HG02840 (cell line): ENCODE data around the gene THBS1.
A peak's percentile ranks its signal among the peaks of the same experiment; 100 is the strongest.

Source experiments
- ATAC-seq: cut with Tn5 transposase; IDR thresholded peaks from one replicate; pipeline ENCODE4 v1.9.1; 2021; ENCODE audit warnings: mild to moderate bottlenecking, moderate library complexity, moderate number of reproducible peaks; ENCODE audit not compliant: unreplicated experiment, low FRiP score

The THBS1 gene

DNA sequence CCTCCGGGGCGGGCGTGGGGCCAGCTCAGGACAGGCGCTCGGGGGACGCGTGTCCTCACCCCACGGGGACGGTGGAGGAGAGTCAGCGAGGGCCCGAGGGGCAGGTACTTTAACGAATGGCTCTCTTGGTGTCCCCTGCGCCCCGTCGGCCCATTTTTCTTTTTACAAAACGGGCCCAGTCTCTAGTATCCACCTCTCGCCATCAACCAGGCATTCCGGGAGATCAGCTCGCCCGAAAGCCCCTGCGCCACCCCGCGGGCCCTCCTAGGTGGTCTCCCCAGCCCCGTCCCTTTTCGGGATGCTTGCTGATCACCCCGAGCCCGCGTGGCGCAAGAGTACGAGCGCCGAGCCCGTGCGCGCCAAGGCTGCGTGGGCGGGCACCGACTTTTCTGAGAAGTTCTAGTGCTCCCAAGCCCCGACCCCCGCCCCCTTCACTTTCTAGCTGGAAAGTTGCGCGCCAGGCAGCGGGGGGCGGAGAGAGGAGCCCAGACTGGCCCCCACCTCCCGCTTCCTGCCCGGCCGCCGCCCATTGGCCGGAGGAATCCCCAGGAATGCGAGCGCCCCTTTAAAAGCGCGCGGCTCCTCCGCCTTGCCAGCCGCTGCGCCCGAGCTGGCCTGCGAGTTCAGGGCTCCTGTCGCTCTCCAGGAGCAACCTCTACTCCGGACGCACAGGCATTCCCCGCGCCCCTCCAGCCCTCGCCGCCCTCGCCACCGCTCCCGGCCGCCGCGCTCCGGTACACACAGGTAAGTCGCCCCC, at the start of gene THBS1:
Gene THBS1, plus strand, starts transcription at position 595 of the 757 bp plus-strand sequence. CDS start 779 bp downstream, outside the sequence.
- peak; percentile 28 for ATAC-seq

DNA sequence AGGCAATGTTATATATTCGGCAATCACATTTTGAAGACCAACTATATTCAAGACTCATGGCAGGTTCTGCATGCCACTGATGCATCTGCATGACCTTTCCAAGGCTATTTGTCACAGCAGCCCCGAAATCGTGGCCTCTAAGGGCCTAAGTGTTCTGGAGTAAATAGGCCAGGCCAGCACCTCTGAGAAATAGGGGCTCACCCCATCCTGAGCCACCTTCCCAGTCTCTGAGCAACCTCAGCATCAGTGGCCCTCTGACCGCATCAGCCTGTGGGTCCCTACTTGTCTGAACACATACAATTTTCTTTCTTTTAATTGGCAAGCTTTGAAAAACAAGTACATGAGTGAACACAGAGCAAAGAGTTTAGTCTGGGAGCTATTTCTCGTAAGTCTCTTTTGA, 45.9 kb upstream of the THBS1 start:
- ATAC-seq: no peak

DNA sequence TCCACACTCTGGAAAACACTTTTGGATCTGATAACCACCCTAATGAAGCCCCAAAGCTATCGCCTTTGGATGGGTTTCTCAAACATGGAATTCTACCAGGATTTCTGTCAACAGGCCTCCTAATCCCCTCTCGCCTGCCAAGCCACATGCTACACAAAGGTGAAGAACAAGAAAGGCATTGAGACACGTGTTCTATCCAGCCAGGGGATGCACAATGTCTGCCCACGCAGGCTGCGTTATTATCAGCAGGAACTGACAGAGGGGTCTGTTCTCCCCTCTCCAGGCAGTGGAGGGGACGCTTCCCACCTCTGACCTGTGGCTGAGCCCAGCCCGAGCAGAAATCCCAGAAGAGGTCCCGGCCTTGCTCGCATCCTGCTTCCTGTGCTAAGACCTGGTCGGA, 45.4 kb upstream of the THBS1 start:
- no peak for ATAC-seq

DNA sequence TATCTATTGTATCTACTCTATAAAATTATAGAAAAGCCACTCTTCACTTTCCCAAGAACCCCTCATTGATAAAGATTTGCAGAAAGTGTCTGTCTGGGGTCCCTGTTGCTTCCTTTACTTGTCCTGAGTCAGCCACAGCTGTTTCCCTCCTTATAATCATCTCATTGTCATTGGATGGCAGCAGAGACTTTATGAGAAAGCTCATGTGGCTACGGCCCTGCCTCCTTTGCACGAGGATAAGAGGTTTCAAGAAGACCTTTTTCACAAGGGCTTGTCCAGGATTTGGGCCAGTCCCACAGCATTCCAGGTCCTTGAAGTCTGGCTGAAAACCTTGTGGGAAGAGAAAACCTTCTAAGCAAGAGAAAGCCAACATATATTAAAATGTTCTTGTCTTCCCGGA, 41.9 kb upstream of the THBS1 start:
- no peak for ATAC-seq

DNA sequence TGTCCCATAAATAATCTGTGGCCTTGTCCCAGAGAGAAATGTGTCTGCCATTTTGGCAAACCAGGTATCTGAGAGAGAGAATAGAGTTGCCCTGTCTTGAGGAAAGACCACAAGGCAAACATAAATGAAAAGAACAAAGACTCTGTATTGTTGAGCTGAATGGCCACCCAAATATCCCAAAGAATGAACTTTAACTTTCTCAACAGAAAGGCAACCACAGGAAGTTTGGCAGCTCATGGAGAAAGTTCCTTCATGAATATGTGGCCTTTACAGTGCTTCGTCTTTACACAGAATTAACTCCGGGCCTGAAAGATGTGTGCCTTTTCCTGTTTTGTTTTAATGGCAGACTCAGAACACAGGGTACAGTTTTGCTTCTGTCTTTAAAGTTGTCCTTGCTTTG, 41.4 kb upstream of the THBS1 start:
- no peak for ATAC-seq

DNA sequence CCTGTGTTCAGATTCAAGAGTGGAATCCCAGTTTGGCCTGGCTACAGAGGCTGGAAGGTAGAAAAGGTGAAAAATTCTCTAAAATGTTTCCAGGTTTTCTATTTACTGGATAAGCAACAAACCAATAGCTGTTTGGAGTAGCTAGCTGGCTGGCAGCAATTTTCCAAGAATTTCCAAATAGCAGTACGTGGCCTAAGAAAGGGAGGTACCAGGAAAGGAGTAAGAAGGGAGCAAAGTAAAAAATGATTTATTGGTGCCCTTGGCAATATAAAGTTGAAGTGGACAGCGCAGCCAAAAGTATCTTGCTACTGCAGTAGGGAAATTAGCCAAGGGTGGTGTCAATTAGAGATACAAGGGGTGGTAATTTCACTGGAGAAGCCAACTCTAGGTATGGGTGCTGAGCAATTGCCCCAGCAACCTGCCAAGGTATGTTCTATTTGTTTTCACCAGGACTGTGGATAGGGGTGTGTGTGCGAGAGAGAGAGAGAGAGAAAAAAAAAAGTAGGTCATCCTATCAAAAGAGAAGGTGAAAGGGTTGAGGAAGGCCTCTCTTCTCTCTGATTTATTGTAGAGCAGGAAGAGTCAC, 40.8 kb upstream of the THBS1 start:
- ATAC-seq: no peak

DNA sequence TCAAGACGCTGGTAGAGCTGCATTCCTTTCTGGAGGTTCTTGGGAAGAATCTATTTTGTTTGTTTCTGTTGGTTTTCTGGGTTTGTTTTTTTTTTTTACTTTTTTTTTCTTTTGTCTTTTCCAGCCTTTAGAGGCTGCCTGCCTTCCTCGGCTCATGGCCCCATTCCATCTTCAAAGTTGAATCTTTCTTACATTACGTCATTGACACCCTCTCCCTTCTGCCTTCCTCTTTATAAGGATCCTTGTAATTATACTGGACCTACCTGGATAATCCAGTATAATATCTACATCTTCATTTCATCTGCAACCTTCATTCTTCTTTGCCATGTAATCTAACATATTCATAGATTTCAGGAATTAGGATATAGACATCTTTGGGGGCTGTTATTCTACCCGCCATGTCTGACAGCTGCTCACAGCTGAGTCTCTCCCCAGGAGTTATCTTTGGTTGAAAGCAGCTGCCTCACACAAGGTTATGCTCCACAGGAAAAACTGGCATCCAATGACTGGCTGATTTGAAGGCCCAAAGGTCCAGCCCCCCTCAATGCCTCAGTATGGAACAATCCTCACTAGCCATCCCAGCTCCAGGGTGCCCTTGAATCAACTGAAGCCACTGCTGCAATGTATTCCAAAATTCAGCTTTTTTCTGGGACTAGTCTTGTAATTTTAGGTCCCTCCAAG, 38.4 kb upstream of the THBS1 start:
- ATAC-seq: no peak

DNA sequence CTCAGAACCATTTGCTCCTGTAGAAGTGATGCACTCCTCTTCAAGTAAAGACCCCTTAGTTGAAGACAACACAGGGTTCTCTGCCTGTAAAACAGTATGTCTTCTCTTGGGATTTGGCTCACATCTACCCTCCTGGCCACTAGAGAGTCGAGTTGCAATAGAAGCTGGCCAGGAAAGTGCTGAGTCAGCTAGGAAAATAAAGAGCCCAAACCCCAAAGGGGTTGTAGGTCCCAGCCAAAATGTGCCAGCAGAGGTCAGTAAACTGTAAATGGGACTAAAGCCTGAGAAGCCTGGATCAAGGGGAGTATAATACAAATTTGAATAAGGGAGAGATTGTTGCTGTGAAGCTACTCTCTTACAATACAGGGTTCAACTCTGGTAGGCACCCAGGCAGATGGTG, 37.2 kb upstream of the THBS1 start:
- no peak for ATAC-seq

DNA sequence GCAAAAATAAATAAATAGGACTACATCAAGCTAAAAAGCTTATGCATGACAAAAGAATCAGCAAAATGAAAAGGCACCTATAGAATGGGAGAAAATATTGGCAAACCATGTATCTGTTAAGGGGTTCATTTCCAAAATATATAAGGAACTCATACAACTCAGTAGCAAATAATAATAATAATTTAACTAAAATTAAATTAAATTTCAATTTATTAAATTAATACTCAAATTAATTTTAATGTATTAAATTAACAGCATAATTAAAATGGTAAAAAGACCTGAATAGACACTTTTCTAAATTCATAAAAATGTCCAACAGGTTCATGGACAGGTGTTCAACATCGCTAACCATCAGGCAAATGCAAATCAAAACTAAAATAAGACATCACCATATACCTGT, 34.0 kb upstream of the THBS1 start:
- ATAC-seq: no peak

DNA sequence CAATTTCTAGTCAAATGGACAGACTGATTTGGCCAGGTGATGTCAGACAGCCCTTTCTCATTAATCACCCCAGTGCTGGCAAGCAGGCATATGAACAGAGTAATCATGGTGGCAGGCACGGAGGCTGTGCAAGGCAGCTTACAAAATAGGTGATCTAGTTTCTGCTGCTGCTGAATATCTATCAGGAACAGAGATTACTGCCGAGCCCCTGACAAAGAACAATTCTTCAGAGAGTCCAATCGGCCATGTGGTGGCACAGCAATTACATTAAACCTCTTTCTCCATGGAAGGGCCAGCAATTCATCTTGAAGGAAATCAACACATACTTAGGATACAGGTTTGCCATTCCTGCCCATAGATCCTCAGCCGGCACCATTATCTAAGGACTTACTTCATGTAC, 32.3 kb upstream of the THBS1 start:
- ATAC-seq: no peak

DNA sequence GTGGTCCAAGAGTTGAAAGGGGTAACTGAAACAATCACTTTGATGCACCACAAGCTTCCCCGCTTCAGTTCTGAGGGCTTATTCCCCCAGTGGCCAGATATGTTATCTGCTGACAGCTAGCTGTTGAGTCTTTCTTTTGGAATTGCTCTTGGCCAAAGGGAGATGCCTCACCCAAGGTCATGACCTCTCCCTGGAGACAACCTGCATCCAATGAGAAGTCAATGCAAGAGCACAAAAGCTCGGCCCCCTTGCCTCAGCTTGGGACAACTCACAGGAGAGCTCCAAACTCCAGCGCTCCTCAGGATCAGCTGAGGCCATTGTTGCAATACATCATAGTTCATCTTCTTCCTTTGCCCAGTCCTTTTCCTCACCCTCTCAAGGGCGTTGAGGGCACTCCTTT, 31.0 kb upstream of the THBS1 start:
- no peak for ATAC-seq

DNA sequence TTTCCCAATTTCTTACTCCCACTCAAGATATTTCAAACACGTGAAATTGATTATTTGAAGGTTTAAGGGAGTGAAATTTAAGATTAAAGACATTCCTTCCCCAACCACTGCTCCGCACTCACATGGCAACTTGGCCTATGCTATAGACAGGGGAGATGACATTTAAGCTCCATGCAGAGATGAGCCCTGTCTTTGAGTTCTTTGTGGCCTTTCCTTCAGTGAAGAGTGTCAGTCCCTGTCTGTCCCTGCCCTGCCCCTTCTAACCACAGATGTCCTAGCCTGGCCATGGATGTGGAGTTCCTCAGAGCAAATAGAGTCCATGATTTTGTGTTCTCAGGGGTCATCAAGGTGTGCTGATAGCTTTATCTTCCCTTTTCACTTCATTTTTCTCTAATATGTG, 29.4 kb upstream of the THBS1 start:
- no peak for ATAC-seq

DNA sequence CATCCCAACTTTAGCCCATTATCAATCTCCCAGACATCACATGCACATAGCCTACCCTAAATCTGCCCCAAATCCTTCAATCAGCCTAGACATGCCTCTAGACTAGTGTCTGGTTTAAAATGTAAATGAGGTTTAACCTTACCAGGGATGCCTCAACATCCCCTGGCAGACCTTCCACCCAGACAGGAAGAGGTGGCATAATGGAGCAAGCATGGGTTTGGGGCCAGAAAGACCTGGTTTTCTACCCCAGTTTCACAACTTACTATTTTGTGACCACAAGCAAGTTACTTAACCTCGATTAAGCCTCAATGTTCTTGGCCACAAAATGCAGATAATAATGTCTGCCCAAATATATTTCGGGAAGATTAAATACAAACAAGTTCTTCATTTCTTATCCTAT, 28.3 kb upstream of the THBS1 start:
- ATAC-seq: no peak

DNA sequence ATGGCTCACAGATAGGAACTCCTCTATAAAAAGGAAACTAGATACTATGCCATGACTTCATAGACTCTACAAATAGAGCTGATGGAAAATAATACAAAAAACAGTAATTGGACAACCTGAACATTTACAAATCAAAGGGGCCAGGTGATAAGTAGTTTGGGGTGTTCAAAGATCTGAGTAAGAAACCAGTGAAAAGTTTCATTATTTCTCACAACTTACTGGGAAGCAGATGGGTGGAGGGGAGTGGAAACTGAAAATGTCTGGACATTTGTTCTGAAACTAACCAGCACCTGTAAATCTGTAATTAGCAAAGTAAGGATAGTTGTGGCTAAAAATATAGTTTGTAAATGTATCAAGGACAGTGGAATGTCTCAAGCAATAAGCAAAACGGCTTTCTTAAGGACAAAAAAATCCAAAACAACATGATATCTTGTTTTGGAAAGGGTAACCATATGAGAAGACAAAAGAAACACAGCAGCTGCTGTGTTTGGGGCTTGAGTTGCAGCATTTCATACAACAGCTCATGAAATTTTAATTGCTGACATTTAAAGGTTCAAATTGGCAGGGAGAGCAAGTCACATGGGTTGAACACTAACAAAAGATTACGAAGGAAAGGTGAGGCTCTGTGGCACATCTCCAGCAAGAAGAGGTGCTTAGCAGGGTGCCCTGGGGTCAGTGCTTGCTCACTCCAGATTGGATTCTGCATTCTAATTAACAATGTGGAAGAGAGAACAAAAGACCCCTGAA, 26.8 kb upstream of the THBS1 start:
- no peak for ATAC-seq

DNA sequence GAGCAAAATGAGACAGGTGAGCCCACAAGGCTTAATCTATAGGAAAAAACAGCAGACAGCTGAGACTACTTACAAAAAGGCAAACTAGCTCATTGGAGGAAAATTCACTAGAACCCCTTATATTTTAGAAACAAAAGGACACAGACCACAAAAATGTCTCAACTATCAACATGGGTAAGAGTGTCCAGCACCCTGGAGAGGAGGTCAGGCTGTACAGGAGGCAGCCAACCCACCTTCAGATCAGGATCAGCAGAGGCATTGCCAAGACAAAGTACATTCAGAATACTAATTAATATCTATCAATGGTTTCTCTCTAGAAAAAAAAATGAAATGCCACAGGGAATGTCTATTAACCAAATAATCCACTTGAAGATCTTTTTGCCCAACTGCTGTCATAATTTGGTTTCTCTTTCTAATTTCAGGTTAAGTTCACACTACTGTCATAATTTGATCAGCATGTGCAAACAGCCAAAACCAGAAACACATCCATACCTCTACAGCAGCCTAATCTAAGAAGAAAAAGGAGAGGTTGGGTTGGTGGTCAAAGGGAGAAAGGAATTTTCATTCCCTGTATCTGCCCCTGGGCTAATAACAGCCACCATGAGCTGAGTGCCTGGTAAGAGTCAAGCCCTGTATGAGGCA, 26.0 kb upstream of the THBS1 start:
- ATAC-seq: no peak

DNA sequence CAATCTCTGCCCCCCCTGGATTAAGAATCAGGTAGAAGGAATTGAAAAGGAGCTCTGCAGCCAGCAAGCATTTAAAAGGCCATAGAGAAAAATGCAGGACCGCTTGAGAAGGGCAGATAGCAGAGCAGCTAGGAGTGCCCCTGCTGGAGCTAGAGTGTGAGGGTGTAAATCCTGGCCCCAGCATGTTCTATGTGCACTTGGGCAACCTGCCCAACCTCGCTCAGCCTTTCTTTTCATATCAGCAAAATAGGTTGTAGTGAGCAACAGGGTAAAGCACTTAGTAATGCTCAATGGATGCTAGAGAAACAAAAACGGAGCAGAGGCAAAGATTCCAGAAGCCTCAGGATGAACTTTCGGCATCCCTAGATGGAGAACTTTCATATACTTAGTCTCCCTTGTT, 25.0 kb upstream of the THBS1 start:
- ATAC-seq: no peak

DNA sequence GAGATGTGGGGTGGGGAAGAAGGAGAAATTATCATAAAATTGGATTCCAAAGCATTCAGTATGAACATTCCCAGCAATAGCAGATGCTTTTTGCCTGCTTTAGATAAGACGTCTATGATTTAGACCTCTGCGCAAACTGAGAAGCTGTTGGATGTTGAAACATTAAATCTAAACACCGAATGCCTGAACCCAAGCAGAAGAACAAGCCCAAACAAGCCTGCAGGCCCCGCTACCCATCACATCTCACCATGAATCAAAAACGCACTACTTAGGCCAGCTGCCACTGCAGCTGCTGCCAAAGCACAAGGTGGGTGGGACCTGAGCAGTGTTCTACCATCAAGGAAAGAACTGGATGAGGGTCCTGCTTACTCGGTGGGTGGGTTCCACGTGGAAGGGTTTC, 24.4 kb upstream of the THBS1 start:
- no peak for ATAC-seq

DNA sequence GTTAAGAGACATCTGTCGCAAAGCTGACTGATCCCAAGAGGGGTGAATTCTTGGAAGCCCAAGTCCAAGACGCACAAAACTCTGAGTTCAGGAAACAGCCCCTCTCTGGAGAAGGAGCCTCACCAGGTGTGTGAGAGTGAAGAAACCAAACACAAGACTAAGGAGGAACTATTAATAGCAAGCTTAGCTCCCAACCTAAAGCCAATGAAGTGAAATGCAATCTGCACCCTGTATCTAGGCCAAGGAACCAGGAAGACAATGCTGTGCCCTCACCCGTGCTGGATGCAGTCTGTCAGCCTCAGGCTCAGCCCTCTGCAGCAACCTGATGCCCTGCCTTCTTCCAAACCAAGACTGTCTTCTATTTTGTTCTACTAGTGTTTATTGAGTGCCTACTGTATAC, 22.5 kb upstream of the THBS1 start:
- ATAC-seq: no peak

DNA sequence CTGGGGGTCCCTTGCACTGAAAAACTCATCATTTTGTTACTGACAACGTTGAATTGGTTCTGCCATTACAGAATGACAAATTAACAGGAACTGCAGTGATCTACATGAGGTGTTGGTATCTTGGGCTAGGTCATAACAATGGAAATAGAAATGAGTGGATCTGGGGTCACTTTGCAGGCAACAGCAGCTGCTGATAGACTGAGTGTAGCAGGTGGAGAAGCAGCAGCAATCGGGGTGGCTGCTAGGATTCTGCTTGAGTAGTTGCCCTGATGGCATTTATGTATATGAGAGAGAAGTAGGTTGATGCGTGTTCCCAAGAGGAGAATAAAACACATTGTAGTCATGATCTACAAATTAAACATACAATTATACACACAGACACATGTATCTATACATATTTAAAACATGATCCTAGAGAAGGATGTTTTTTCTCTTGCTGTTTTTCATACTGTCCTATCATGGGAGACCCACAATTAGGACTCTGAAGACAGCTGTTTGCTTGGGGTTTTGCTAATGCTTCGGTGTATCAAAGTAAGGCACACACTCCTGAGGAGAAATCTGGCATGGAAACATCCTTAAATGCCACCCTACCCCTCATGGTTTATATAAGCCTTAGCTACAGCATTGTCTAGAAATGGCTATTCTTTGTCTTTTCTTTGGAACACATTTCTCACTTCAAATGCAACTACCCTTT, 15.8 kb upstream of the THBS1 start:
- ATAC-seq: no peak

DNA sequence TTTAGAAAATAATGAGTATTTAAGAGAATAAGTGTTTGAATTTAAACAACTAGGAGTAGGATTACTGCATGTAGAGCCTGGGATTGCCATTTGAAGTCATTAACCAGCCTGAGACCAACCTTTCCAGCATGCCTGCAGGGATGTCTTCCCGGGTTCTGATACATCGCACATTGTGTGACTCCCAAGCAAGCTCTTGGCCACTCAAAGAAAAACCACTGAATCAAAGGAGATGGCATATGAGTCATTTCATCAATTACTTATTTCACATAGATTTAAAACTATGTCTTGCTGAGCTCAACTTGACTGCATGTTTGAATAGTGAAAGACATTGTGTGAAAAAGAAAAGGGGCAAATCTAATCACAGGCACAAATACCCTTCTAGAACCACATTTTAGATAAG, 15.0 kb upstream of the THBS1 start:
- ATAC-seq: no peak
